K562 (cell line): ENCODE results near the gene CPLANE2. TPM values are rescaled to one million over a fixed set of nuclear protein-coding genes. Genes with fewer than 3 reads are reported as not detected.
A peak's percentile ranks its signal among the peaks of the same experiment; 100 is the strongest.
"Not testable (repeated sequence)": the region's sequence is repeated elsewhere in the genome, so short reads cannot be mapped to it uniquely, and the experiment has no call there.

Source experiments
- ATAC-seq: fragments of 200-7000 bp; cut with Tn5 transposase; 3 replicates; pipeline ENCODE4 v1.9.1; 2020; ENCODE audit warnings: moderate library complexity
- BruUV-seq: library from RNA; stranded (reverse); fragments of 400-500 nt; replicated peaks from 2 replicates; lab custom pipeline; 2021; lab: Mats Ljungman, UMichigan
- CTCF ChIA-PET: fragments of 300-600 bp; formaldehyde crosslinking; extraction: SDS; loops from one replicate; lab custom pipeline; 2021; ENCODE audit warnings: low intra/inter-chr PET ratio; lab: Yijun Ruan, JAX
- POLR2A ChIA-PET: fragments of 300-600, 350-650 bp; sonication (Branson Sonifier 250); formaldehyde crosslinking; extraction: SDS; loops from one replicate; lab custom pipeline; 2021; ENCODE audit warnings: antibody characterized with exemption, inconsistent platforms; lab: Yijun Ruan, JAX
- DNase-seq, 4 experiments: peaks; one replicate each; pipeline versions ENCODE4 v3.0.0 to v3.0.0-alpha.2; 2011 to 2018; ENCODE audit warnings: low spot score in 3 of 4, mixed read lengths in 3 of 4; ENCODE audit errors: extremely low read depth in 1 of 4
- FAIRE-seq: peaks from 2 replicates; lab custom pipeline; 2011; peaks lifted over from hg19 to GRCh38; lab: Jason Lieb, UNC
- H2AFZ ChIP-seq: 2 replicates; pipeline ENCODE4 v1.6.0; 2011; ENCODE audit warnings: low read depth, low read length, control low read depth, inconsistent platforms
- H3K27ac ChIP-seq: fragments of 200-600 bp; 3 replicates; pipeline ENCODE4 v1.8.0; 2011; ENCODE audit warnings: low read depth, mild to moderate bottlenecking, control low read depth, inconsistent platforms, low read length, moderate library complexity, mixed read lengths; ENCODE audit errors: extremely low read depth
- H3K27me3 ChIP-seq, 2 experiments: fragments of 300-600 bp in 1 of 2; 2 replicates in 1 of 2; 3 replicates in 1 of 2; pipeline versions ENCODE4 v1.6.0 to v1.8.0; 2011; ENCODE audit warnings: inconsistent platforms in 2 of 2, low read length in 2 of 2, mild to moderate bottlenecking in 1 of 2, mixed read lengths in 1 of 2, moderate library complexity in 1 of 2; ENCODE audit not compliant: control insufficient read depth in 2 of 2, insufficient read depth in 2 of 2
- H3K36me3 ChIP-seq: fragments of 300-600 bp; 3 replicates; pipeline ENCODE4 v1.8.0; 2011; ENCODE audit warnings: mild to moderate bottlenecking, low read length, inconsistent platforms; ENCODE audit not compliant: control insufficient read depth, insufficient read depth
- H3K4me1 ChIP-seq, 2 experiments: fragments of 200-600 bp in 1 of 2; replicated peaks in 1 of 2; 2 replicates in 1 of 2; 3 replicates in 1 of 2; pipeline versions ENCODE4 v1.5.1 to v1.8.0; 2011; ENCODE audit warnings: inconsistent platforms in 2 of 2, low read length in 2 of 2, mild to moderate bottlenecking in 1 of 2, mixed read lengths in 1 of 2, moderate library complexity in 1 of 2; ENCODE audit not compliant: control insufficient read depth in 2 of 2, insufficient read depth in 2 of 2
- H3K4me2 ChIP-seq: 2 replicates; pipeline ENCODE4 v1.6.1; 2011; ENCODE audit warnings: low read length, control low read depth, inconsistent platforms, mixed read lengths; ENCODE audit not compliant: insufficient read depth
- H3K4me3 ChIP-seq: fragments of 200-600 bp; sonication (generic), shearing (Covaris generic); 2 replicates; pipeline ENCODE4 v1.5.1; 2016; ENCODE audit warnings: control low read depth, inconsistent platforms
- H3K79me2 ChIP-seq: fragments of 200-600 bp; 3 replicates; pipeline ENCODE4 v1.8.0; 2011; ENCODE audit warnings: low read length, inconsistent platforms; ENCODE audit not compliant: control insufficient read depth, insufficient read depth
- H3K9ac ChIP-seq, 2 experiments: 2 replicates each; pipeline versions ENCODE4 v1.6.0 to v1.6.1; 2011; ENCODE audit warnings: low read depth in 2 of 2, low read length in 2 of 2, control low read depth in 1 of 2, inconsistent platforms in 1 of 2, mild to moderate bottlenecking in 1 of 2, mixed read lengths in 1 of 2; ENCODE audit not compliant: insufficient read depth in 1 of 2
- H3K9me1 ChIP-seq: one replicate; pipeline ENCODE4 v1.6.0; 2011; ENCODE audit warnings: inconsistent platforms, mild to moderate bottlenecking, low read length, moderate library complexity; ENCODE audit not compliant: control insufficient read depth, insufficient read depth
- H3K9me3 ChIP-seq: replicated peaks from 2 replicates; pipeline ENCODE4 v1.5.1; 2011; ENCODE audit warnings: low read depth, low read length, inconsistent platforms; ENCODE audit not compliant: control insufficient read depth, insufficient read depth
- H4K20me1 ChIP-seq: replicated peaks from 2 replicates; pipeline ENCODE4 v1.6.1; 2011; ENCODE audit warnings: low read length, inconsistent platforms, mixed read lengths; ENCODE audit not compliant: control insufficient read depth, insufficient read depth
- RBBP5 ChIP-seq: fragments of 200-600 bp; sonication (generic); IDR thresholded peaks from 2 replicates; pipeline ENCODE4 v1.6.1; 2012; ENCODE audit warnings: borderline replicate concordance, mild to moderate bottlenecking, low read length, control low read depth, inconsistent platforms; ENCODE audit not compliant: insufficient read depth, poor library complexity, severe bottlenecking
- RBM14 ChIP-seq: fragments of 200-400 bp; formaldehyde crosslinking; IDR thresholded peaks from 2 replicates; pipeline ENCODE4 v1.6.1; 2018; ENCODE audit warnings: low read depth, mild to moderate bottlenecking, low read length, moderate library complexity, borderline replicate concordance; ENCODE audit not compliant: insufficient read depth
- SPI1 ChIP-seq: IDR thresholded peaks from 2 replicates; pipeline ENCODE4 v1.6.1; 2011; ENCODE audit warnings: low read depth, low read length, control low read depth, borderline replicate concordance
- ZC3H8 ChIP-seq: fragments of 450-650 bp; IDR thresholded peaks from 2 replicates; pipeline ENCODE4 v1.6.1; 2017
- WGBS: fragments of 100-300 bp; shearing (Covaris generic); methylation state at CpG from one replicate; pipeline ENCODE4 v1.1.6; 2016; ENCODE audit warnings: low coverage, mixed read lengths; ENCODE audit not compliant: insufficient coverage; ENCODE audit errors: missing lambda C conversion rate; 5-methylcytosine and 5-hydroxymethylcytosine counted together
- in situ Hi-C: fragments of 300-500 bp; cut with MboI; formaldehyde crosslinking; loops from 4 replicates; pipeline ENCODE4 v1.15.0; 2018; ENCODE audit warnings: inconsistent platforms, mixed read lengths
- intact Hi-C: fragments of 100-400 bp; cut with micrococcal nuclease; formaldehyde crosslinking; loops from 2 replicates; pipeline ENCODE4 v1.14.2; 2022
- polyA plus RNA-seq, 8 experiments: library from polyadenylated mRNA; depleted of rRNA in 4 of 8; stranded (reverse) in 5 of 8; unstranded in 3 of 8; fragments of >200 nt; fragmentation: Nextera tagmentation in 2 of 8; fragmentation: Illumina TruSeq in 1 of 8; extraction: Ambion mirVana in 2 of 8; extraction: Trizol in 1 of 8; gene quantifications; 2 replicates each; pipeline versions ENCODE4 v1.2.1 to v1.2.3, GENCODE V29; 2011 to 2014; ENCODE audit warnings: inconsistent platforms in 1 of 8, missing spikeins in 1 of 8
- total RNA-seq, 7 experiments: library from RNA; depleted of rRNA in 6 of 7; stranded (reverse); fragments of >200 nt in 6 of 7; fragmentation: Illumina TruSeq in 2 of 7; extraction: Trizol in 2 of 7; gene quantifications; 2 replicates each; pipeline versions ENCODE4 v1.2.1 to v1.2.3, GENCODE V29; 2011 to 2021; ENCODE audit warnings: low replicate concordance in 1 of 7

CPLANE2 gene
- total and polyA plus RNA-seq, 9 of the 15 experiments (the other 6 are each of a cell fraction or from before 2014, with no cell fraction given) = 0.17 to 20.9 (median 8.1) TPM

GRCh38 chr1:16226129-16226489 is 10.9 kb downstream of the CPLANE2 start (continued):
- TF ChIP-seq RBBP5 = no peak
- no peak for TF ChIP-seq ZC3H8

DNA sequence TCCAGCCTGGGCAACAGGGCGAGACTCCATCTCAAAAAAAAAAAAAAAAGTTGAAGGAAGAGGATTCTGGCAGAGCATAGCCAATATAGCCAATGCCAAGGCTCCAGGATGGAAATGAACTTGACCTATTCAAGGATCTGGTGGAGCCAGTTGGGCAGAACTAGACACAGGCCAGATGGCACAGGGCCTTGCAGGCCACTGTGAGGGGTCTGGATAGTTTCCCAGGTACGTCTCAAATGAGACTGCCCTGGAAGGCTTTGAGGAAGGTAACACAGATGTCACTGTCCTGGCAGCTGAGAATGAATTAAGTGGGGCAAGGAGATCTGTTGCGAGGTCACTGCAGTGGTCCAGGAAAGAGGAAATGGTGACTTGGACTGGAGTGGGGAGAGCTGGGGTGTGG is 12.5 kb downstream of the CPLANE2 start:
- TF ChIP-seq SPI1 = peak; percentile 55; the same call in 1 of the 2 replicates
- TF ChIP-seq RBM14 = no peak
- POLR2A ChIA-PET = interaction anchor here (0.6 to 1.3 kb wide), 3 partner anchors 11 to 129 kb away, joined by 3 to 4 read pairs (median 3); no protein-coding TSS in a partner anchor
- H3K9me1 ChIP-seq = no peaks in the 10 kb centered on the region
- H3K79me2 ChIP-seq = no peaks in the 10 kb centered on the region
- no peak overlapping the region for H3K27ac ChIP-seq
- WGBS = 60% methylated on average over 3 of the region's 3 CpGs
- DNase-seq = no peak
- no peak for FAIRE-seq
- H2AFZ ChIP-seq = no peak overlapping the region
- CTCF ChIA-PET = no interaction called here
- no TSS peak for BruUV-seq
- ATAC-seq = no peak
- no peaks in the 10 kb centered on the region for H4K20me1 ChIP-seq
- H3K4me3 ChIP-seq = no peak overlapping the region
- no peaks in the 10 kb centered on the region for H3K9me3 ChIP-seq
- H3K4me1 ChIP-seq = peaks cover 10 to 23% of the 10 kb centered on the region in 2 experiments; a peak in 4 of 5 replicates
- no peaks in the 10 kb centered on the region for H3K27me3 ChIP-seq
- H3K36me3 ChIP-seq = no peaks in the 10 kb centered on the region
- intact Hi-C loops = no loop called here
- peak overlapping the region in 1 of 2 experiments; percentile 3; a peak in 1 of 4 replicates for H3K9ac ChIP-seq
- no peak overlapping the region for H3K4me2 ChIP-seq
- in situ Hi-C loops = no loop called here

GRCh38 chr1:16222716-16223115 is 14.3 kb downstream of the CPLANE2 start:
- not testable (repeated sequence) for H3K9ac ChIP-seq
- POLR2A ChIA-PET = interaction anchor here (0.7 to 1.6 kb wide), 3 partner anchors 12 to 129 kb away, joined by 3 to 5 read pairs (median 4); no protein-coding TSS in a partner anchor

More at GRCh38 chr1:16222716-16223115, 14.3 kb downstream of the CPLANE2 start:
- H3K4me2 ChIP-seq, ATAC-seq, H2AFZ ChIP-seq, H3K9me3 ChIP-seq, intact Hi-C loops, H3K27me3 ChIP-seq, DNase-seq, FAIRE-seq, H3K27ac ChIP-seq, H3K36me3 ChIP-seq, H3K79me2 ChIP-seq, in situ Hi-C loops, H3K4me3 ChIP-seq, BruUV-seq, H3K9me1 ChIP-seq, CTCF ChIA-PET, H4K20me1 ChIP-seq: not testable (repeated sequence)
- 58% methylated on average over 14 of the region's 14 CpGs for WGBS
- H3K4me1 ChIP-seq = peaks cover 3 to 18% of the 10 kb centered on the region in 2 experiments; a peak in 4 of 5 replicates
